ENCODE results near the gene ARCN1. TPM values are rescaled to one million over a fixed set of nuclear protein-coding genes. Genes with fewer than 3 reads are reported as not detected.
A peak's percentile ranks its signal among the peaks of the same experiment; 100 is the strongest.

The ARCN1 gene
- total RNA-seq, 1 donor from 2014 or later = 112 TPM

GRCh38 chr11:118604566-118604965 is 32.4 kb downstream of the ARCN1 start:
- H3K79me2 ChIP-seq (ENCODE audit: low read depth) = no peaks in the 10 kb centered on the region
- H2AFZ ChIP-seq (replicated peaks) = no peak overlapping the region
- H3K9ac ChIP-seq = no peak overlapping the region
- Mint-ChIP-seq H3K4me3 (no peak overlapping the region), H3K4me1 (peaks cover 41% of the 10 kb centered on the region), H3K27ac (no peak overlapping the region), H3K27me3 (ENCODE audit: insufficient read depth, low read depth) (peaks cover 15% of the 10 kb centered on the region), H3K9me3 (no peaks in the 10 kb centered on the region), H3K36me3 (peaks cover 15% of the 10 kb centered on the region)
- peaks cover 27% of the 10 kb centered on the region for H3K4me1 ChIP-seq
- peaks cover 9% of the 10 kb centered on the region for H4K20me1 ChIP-seq (ENCODE audit: low read depth)
- peaks cover 48% of the 10 kb centered on the region for H3K27me3 ChIP-seq
- no peaks in the 10 kb centered on the region for H3K9me3 ChIP-seq (ENCODE audit: low read depth)
- no peak for DNase-seq (ENCODE audit: low spot score)
- H3K36me3 ChIP-seq = peaks cover 9% of the 10 kb centered on the region
- peaks cover 32% of the 10 kb centered on the region for H3F3A ChIP-seq (ENCODE audit: low read depth)
- no peak overlapping the region for H3K27ac ChIP-seq
- no peak overlapping the region for H3K4me2 ChIP-seq
- no peak for TF ChIP-seq CTCF (IDR thresholded peaks at IDR 0.05)
- TF ChIP-seq EZH2 (IDR thresholded peaks at IDR 0.05) = no peak
- TF ChIP-seq EZH2phosphoT487 (IDR thresholded peaks at IDR 0.05) = no peak
- no peak overlapping the region for H3K4me3 ChIP-seq

DNA sequence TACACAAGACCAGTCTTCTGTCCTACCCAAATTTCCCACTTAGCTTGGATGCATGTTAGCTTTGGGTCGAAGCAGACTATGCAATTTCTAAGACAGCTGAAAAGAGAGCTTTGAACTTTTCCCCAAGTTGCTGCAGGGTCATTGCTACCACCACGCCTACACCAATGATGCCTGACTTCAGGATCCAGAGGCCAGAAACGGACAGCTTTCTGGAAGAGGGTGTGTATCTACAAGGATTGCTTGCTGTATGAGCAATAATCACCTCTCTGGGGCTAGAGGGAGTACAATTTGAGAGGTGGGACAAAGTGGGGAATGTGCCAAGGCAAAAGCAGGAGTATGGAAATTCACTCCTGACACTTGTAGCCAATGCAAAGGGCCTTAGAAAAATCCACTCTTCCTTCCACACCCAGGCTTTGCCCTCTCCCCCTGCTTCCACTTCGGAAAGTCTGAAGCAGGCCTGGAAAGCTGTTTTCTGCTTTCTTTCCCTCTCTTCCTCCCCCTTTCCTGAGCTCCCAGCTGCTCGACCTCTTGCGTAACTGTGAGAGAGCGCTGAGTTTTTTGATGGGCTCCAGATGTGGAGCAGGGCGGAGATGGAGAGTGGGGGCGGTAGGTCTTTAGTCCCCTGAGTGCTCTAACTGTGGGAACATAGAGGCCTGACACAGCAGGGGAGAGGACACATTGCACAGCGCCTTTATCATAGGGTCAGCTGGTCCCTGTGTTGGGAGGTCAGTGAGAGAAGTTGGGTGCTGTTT is 33.1 kb downstream of the ARCN1 start:
- no peak overlapping the region for H3K4me3 ChIP-seq
- peak; percentile 47 for DNase-seq (ENCODE audit: low spot score)
- H3F3A ChIP-seq (ENCODE audit: low read depth) = peaks cover 32% of the 10 kb centered on the region
- no peaks in the 10 kb centered on the region for H3K9me3 ChIP-seq (ENCODE audit: low read depth)
- H3K27ac Mint-ChIP-seq = peak overlapping the region; percentile 25
- peaks cover 9% of the 10 kb centered on the region for H3K36me3 Mint-ChIP-seq
- no peaks in the 10 kb centered on the region for H3K9me3 Mint-ChIP-seq
- no peak overlapping the region for H3K27ac ChIP-seq
- no peak overlapping the region for H3K4me3 Mint-ChIP-seq
- peaks cover 46% of the 10 kb centered on the region for H3K4me1 Mint-ChIP-seq
- H3K4me1 ChIP-seq = peaks cover 33% of the 10 kb centered on the region
- TF ChIP-seq EZH2 (IDR thresholded peaks at IDR 0.05) (no peak), CTCF (IDR thresholded peaks at IDR 0.05) (no peak), EZH2phosphoT487 (IDR thresholded peaks at IDR 0.05) (no peak)
- peaks cover 2% of the 10 kb centered on the region for H3K36me3 ChIP-seq
- H3K4me2 ChIP-seq = peak overlapping the region; percentile 29
- H3K9ac ChIP-seq = no peak overlapping the region
- H3K27me3 ChIP-seq = peaks cover 55% of the 10 kb centered on the region
- peaks cover 9% of the 10 kb centered on the region for H4K20me1 ChIP-seq (ENCODE audit: low read depth)
- no peak overlapping the region for H2AFZ ChIP-seq (replicated peaks)
- H3K27me3 Mint-ChIP-seq (ENCODE audit: insufficient read depth, low read depth) = peaks cover 20% of the 10 kb centered on the region
- H3K79me2 ChIP-seq (ENCODE audit: low read depth) = no peaks in the 10 kb centered on the region

GRCh38 chr11:118606157-118606843 is 34.1 kb downstream of the ARCN1 start:
- Mint-ChIP-seq H3K27me3 (ENCODE audit: insufficient read depth, low read depth) (peaks cover 20% of the 10 kb centered on the region), H3K9me3 (no peaks in the 10 kb centered on the region), H3K4me1 (peaks cover 49% of the 10 kb centered on the region), H3K36me3 (peaks cover 5% of the 10 kb centered on the region), H3K4me3 (peak overlapping the region; percentile 61), H3K27ac (no peak overlapping the region)
- peak overlapping the region; percentile 29 for H3K4me2 ChIP-seq
- no peaks in the 10 kb centered on the region for H3K9me3 ChIP-seq (ENCODE audit: low read depth)
- H3K27me3 ChIP-seq = peaks cover 65% of the 10 kb centered on the region
- no peak overlapping the region for H2AFZ ChIP-seq (replicated peaks)
- H3K79me2 ChIP-seq (ENCODE audit: low read depth) = no peaks in the 10 kb centered on the region
- H3K4me3 ChIP-seq = no peak overlapping the region
- peaks cover 35% of the 10 kb centered on the region for H3F3A ChIP-seq (ENCODE audit: low read depth)
- peak; percentile 52 for DNase-seq (ENCODE audit: low spot score)
- peaks cover 40% of the 10 kb centered on the region for H3K4me1 ChIP-seq
- TF ChIP-seq EZH2 (IDR thresholded peaks at IDR 0.05) = no peak
- TF ChIP-seq EZH2phosphoT487 (IDR thresholded peaks at IDR 0.05) = peak; percentile 29
- H4K20me1 ChIP-seq (ENCODE audit: low read depth) = peaks cover 9% of the 10 kb centered on the region
- no peaks in the 10 kb centered on the region for H3K36me3 ChIP-seq
- H3K9ac ChIP-seq = no peak overlapping the region
- no peak overlapping the region for H3K27ac ChIP-seq
